ENCODE data around the gene FAM20C.

The FAM20C gene

DNA sequence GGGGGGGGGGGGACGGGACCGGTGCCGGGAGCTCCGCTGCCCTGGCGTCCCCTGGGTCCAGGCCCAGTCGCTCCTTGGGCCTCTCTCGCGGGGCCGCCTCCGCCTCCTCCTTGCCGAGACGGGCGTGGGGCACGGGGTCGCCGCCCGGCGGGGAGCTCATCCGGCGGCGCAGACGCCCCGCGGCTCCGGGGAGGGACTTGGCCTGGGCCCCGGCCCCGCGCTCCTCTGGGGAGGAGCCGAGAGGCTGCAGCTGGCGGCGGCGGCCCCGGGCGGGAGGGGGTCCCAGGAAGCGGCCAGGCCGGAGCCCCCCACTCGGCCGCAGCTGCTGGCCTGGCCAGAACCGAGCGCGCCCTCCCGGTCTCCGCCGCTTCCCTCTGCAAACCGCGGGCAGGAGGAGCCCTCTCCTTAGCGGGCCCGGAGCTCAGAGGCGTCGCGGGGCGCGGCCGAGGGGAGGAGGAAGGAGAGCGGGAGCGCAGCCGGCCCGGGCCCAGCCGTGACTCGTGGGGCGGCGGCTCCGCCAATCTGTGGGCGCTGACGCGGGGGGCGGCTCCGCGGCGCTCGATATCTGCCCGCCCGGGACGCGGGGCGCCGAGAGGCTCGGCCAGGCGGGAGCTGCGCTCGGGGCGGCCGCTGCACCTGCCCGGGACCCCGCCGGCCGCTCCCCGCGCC, at the start of gene FAM20C:
Gene FAM20C (plus strand): TSS at position 591 of the 669 bp plus-strand sequence. CDS start 629 bp downstream, outside the sequence.
- DNase-seq, result no peak

DNA sequence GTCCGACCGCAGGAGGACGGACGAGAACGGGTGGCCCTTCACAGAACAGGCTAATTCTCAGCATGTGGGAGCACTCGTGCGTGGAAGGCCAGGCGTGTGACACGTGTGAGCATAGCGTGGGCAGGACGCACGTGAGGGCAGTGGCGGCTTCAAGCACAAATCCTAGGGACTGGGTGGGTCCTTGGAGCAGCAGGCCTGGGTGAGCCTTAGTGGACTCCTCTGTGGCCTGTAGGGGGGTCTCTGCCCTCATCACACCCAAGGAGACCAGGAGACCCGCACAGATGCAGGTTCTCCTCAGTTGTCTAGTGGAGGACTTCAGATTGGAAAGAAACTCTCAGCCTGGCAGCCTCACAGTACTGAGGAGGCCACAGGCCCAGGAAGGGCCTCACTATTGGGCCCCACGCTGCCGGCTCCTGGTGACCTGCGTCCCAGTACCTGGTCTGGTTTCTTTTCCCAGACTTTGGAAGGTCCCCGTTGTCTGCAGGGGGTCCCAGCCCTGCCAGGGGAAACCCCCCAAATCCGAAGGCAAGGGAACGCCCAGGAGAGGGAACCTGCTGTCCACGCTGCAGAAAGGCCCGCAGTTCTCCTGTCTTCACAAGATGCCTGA, 49.1 kb upstream of the FAM20C start:
- no peak for DNase-seq

DNA sequence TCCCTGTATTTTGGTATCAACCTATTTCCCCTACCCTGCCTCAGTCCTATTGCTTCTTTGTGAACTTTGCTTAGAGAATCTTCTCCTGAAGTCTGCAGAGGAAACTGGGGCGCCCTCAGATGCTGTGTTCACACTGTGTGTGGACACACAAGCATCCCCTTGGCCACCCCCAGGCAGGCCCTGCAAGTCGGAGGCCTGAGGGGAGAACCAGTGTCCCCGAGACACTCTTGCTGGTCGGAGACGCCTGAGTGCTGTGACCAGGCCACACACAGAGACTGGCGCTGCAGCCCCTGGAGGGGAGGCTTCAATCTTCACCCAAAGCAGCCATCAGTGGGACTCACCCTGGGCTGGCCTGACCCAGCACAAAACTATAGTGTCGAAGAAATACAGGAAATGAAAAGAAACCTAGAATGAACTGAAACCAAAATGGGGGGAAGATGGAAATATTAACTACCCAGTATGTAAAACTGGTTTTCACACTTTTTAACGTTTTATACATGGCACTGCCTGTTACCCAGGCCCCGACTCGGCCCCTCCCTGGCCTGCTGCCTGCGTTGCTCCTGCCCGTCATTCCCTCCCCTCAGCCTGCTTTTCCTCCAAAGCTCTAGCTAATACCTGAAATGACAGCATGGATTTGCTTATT, 48.4 kb upstream of the FAM20C start:
- no peak for DNase-seq

DNA sequence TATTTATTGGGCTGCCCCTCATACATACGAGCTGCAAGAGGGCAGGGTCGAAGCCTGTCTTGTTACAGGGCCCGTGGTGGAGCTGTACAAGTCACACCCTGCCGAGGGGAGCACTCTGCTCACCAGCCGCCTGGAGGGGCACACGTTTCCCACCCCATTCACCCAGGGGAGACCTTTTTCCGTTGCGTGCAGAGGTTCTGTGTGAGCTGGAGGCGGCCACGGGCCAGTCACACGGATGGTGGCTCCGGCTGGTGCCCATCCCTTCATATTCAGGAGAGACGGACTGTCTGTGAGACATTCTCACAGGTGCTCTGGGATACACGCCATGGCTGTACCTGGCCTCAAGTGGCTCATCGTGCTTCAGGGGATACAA, 47.9 kb upstream of the FAM20C start:
- no peak for DNase-seq

DNA sequence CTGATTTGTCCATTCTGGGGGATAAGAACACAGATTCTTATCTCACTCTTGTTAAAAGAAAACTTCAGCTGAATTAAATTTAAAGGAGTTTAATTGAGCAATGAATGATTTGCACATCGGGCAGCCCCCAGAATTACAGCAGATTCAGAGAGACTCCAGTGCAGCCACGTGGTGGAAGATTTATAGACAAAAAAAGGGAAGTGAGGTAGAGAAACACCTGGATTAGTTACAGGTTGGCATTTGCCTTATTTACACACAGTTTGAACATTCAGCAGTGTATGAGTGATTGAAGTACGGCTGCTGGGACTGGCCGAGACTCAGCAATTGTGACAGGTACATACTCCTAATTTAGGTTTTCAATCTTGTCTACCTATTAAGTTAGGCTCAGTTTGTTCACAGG, 46.5 kb upstream of the FAM20C start:
- no peak for DNase-seq

DNA sequence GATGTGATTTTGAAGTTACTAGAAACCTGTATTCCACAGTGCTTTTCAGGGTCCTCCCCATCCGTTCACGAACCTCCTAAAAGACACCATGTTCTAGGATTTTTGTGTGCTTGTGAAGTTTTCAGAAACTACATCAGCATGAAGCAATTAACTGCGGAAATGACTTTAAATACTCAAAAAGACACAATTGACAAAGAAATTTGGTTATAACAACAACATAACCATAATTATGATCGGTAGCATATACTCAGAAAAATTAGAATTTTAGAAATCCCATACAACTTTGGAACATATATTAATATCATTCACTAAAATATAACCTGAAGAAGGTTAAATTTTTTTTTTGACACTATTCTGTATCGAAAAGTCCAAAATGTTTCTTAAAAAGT, 43.8 kb upstream of the FAM20C start:
- no peak for DNase-seq

DNA sequence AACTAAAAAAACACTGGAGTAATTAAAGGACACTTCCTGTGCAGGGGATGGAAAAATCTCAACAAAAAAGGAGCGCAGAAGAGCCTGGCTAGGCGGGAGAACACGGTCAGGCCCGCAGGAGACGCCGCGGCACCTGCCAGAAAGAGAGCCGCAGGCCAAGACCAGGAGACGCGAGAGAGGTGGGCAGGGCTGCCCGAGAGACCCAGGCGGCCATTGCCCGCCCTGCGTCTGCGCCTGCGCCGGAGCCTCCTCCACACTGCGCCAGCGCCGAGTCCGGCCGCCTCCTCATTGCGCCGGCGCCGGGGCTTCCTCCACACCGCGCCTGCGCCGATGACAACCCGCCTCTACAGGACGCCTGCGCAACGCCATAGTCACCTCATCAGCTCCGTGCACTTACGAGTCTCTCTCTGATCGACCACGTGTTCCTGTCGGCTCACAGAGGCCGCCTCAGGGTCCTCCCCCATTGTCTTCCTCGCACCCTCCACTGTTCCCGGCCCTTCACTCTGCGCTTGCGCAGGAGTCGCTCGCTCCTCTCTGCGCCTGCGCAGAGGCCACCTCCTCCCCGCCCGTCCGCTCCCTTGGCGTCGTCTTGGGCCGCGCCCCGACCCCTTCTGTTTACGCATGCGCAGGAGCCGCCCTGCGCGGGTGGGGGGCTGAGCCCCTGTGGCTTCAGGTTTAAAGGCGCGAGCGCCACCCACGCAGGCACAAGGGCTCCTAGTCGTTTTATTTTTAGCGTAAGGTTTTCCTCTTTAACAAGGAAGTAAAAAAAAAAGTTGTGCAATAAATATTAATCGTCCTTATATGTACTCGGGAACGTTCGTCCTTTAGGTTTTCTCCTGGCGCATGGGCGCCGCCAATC, 43.2 kb upstream of the FAM20C start:
- DNase-seq, result no peak

DNA sequence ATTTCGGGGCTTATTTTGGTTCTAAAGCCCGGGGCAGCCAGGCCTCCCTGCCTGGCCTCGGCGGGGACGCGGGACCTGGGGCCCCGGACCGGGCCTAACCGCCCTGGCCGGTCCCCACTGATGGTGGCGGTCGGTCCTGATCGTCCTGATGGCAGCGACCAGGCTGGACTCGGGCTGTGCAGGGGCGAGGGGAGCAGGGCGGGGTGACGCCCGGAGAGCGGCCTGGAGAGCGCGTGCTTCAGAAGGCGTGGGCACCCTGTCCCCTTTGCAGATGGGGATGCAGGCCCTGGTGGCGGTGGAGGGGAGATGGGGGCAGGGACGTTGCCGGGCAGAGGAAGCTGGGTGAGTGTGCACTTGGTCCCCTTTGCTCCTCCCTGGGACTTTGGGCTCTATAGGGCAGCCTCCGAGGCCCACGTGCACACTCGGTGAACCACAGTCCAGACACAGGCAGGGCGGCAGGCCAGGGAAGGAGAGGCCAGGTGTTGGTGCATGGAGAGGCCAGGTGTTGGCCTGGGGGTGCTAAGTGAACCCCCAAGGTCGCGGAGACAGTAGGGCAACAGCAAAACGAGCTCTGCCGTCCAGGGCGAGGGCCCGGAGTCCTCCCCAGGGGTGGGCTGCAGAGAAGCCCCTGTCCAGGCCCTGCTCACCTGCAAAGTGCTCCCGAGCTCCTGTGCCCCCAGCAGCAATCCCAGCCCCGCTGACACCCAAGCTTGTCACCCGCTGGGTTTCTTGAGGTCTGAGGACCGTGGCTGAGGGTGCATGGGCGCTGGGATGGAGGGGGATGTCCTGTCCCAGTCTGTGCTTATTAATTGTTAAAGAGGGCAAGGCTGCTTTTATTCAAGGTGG, 42.4 kb upstream of the FAM20C start:
- no peak for DNase-seq

DNA sequence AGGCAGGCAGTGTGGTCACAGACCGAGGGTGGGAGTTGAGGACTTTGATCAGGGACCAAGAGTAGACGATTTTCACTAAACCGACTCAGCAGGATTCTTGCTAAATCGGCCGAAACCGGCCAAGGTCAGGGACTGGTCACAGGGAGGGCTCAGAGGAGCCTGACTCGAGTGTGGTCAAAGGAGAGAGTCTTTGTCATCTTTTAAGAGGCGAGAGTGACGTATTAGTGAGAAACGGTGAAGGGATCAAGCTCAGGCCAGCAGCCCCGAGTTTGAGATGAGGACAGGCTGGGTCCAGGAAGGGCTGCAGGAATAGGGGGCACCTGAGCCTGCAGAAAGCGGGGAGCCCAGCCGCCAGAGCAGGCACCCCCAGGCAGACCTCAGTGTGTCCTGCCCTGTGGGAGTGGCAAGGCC, 41.6 kb upstream of the FAM20C start:
- no peak for DNase-seq

DNA sequence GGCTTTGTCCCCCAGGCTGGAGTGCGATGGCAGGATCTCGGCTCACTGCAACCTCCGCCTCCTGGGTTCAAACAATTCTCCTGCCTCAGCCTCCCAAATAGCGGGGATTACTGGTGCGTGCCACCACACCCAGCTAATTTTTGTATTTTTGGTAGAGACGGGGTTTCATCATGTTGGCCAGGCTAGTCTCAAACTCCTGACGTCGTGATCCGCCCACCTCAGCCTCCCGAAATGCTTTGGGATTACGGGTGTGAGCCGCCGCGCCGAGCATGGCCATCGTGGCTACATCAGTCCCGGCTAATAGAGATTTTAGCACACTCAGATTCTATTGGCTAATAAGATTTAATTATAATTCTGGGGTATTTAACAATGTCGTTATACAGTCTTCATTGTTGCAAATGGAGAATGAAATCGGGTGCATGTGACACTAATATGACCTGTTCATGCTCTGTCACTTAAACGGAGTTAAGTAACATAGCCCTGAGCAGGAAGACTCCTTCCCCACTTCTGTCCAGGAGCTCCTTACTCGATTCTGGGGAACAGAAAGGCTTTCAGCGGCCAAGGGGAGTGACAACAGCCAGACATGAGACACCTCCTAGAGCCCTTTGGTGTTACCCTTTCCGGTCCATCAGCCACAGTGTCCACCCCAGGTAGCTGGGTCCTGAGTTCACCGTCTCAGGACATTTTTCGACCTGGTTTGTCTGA, 40.9 kb upstream of the FAM20C start:
- no peak for DNase-seq

DNA sequence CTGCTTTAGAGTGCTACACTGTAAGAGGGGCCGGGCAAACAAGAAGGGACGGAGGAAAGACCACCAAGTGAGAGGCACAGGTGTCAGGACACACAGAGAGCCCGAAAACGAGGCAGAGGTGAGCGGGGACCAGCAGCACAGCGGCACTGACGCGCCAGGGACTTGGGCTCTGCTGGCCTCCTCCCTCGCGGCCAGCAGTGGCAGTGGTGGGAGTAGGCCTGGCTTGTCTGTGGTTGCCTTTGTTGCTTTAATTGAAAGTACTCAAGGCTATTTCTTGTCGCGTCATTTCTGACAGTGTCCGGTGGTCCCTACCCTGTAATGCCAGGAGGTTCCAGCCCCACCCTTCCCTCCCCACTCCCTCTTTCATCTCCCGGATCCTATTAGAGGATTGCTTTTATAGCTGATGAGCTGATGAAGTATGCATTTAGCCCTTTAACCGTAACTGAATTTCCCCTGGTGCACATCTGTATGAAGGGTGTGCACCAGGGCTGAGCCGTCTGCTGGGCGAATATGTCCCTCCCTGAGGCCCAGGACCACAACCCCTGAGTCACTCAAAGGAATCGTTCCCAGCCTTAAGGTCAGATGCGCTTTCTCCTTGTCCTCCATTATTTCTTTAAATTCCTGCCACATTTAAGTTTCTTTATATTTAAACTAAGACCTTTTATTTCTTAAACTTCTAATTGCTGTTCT, 39.5 kb upstream of the FAM20C start:
- no peak for DNase-seq

DNA sequence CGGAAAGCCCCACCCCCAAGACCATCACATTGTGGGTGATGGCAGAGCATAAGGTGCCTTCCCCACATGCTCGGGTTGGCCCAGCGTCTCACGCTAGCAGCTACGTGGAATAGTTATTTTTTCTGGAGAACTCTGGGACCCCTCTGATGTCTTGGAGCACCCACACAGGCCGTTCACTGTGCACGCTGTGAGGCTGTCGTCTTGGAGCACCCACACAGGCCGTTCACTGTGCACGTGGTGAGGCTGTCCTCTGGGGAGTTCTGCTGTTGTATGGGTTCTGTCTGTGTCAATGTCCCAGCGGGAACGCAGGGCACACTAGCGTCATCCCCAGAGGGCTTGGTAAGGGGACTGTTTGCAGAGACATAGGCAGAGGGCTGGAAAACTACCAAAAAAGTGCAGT, 38.8 kb upstream of the FAM20C start:
- DNase-seq, result no peak

DNA sequence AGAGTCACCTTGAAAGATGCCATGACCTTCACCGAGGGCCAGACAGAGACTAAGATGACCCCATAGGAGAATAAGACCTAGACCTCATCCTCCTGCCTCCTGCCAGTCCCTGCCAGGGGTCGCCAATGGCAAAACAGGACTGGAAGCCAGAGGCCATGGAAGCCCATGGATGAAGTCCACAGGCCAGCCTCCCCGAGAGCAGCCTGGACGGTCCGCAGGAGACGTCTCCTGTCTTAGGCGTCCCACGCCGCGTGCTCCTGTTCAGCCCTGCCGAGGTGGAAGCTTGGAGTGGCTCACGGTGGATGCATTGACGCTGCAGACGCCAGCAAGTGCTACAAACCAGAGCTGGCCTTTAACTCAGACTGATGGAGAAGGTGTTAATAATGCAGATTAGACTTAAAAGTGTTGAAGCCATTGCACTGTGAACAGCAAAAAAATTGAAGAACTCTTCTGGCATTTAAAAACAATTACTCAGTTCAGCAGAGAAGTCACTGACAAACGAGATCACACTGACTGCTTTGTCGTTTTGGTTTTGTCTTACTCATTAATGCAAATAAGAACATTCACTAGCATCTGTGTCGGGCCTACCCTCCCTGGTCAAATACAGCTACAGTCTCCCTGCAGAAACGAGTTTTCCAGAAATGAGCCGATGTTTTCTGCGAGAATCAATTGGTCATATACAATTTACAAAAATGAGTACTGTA, 38.1 kb upstream of the FAM20C start:
- DNase-seq, result no peak

DNA sequence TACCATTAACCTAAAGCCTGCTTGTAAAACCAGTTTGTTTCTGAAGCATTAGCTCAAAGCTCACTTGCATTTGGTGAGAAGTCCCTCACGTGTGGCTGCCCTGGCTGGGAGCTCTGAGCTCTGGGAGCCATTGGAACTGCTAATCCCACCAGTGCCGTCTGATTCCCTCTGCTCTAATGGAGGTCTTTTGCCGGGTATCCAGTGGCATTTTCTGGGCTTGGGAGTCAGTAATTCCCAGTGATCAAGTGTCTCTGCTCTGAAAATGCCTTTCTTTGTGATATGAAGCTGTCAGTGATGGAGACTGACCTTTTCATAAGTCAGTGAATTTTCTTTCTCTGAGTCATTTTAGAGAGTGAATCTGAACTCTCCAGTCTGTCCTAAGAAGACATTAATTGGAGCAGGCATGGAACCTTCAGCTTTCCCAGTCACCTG, 36.9 kb upstream of the FAM20C start:
- no peak for DNase-seq

DNA sequence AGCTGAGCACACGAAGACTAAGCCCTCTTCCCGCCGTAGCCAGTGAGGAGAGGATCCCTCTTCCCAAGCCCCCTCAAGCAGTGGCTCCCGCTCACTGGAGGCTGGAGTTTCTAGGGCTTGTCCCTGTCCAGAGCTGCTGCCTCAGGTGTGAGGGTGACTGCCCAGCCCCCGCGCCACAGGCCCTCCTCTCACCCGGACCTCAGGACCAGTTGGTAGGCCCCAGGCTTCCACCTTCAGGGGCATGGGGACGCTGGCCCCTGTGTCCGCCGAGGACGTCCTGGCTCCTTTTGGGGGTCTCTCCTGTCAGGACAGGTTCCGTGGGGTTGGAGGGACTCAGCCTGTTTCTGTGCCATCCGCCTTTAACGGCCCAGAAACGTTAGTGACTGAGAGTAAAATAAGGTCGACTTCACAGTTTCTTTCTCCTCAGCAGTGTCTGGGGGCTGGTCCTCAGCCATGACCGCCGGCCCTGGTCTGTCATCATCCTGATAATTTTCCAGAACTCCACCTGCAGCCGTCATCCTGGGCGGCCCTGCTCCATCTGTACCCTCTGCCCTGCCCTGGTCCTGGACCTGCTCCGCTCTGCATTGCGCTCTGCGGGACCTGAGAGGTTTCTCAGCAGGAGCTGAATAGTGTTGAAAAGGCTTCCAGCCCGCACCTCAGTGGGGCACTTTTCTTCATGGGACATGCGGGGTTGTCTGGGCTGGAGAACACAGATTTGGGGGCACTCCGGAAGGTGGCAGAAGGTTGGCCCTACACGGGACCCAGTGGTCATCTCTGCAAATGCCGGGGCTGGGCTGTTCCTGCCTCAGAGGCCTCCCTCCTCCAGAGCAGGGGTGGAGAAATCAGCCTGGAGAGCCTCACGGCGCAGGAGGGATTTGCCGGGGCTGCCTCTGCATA, 36.0 kb upstream of the FAM20C start:
- DNase-seq, result no peak

DNA sequence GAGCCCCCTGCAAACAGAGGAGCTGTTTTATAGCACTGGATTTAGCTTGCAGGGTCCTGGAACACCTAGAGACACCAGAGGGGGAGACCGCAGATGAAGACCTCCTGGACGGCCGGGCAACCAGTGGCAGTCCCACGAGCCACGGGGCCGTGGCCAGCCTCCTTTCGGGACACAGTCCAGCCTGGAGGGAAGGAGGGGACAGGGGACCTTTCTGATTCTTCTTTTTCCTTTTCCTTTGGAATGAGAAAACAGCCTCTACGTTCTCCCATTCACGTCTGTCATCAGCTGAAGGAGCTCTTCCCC, 35.4 kb upstream of the FAM20C start:
- no peak for DNase-seq

DNA sequence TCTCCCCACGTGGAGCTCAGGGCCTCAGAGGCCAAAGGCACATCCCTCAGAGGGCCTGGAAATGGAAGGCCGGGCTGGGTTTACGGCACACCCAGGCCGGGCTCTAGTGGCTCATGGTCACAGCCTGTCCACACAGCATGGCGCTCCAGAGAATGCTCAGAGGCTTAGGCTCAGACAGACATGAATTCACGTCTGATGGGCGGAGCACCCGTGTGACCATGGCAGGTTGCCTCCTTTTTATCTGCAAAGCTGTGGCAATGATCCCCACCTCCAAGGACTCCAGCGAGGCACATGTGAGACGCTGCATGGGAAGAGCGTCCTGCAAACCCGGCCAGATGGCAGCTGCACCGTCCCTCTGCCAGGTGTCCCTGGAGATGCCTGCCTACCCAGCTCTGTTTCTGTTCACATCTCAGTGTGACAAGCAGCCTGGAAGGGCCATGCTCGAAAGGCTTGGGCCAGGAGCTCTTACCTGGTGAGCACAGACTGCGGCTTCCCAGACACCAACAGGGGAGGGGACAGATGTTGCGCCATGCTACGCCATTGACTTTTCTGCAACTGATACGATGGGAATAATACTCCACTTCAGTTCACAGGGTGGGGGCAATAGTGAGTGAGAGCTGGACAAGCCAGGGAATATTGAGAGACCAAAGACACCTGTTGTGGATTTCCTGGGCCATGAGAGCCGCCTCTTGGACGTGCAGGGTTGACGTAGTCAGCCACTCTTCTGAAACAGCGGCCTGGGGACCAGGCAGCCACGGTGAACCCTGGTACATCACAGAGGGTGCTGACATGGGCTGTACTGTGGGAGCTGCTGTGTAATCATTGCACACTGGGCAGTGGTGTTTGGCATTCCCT, 34.4 kb upstream of the FAM20C start:
- DNase-seq, result no peak

DNA sequence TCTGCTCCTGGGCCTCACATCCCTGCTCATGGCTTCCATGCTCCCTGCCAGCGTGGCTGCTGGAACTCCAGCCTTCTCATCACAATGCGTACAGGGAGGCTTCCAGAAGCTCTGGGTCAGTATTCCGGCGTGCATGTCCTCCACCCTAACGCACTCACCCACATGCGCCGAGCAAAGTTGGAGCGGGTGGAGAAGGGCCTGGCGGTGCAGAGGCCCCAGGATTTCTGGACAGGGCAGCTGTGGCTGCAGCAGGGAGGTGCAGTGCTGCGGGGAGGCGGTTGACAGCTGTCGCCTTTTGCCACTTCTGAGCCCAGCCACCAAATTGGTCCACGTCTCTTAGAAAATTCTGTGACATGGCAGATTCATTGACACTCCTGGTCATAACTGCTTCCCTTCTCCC, 33.6 kb upstream of the FAM20C start:
- DNase-seq, result no peak
